Brain pericyte (primary cell): ENCODE measurements around the gene ACE2.
"Not testable (repeated sequence)": the region's sequence is repeated elsewhere in the genome, so short reads cannot be mapped to it uniquely, and the experiment has no call there.

ENCODE experiments used
- DNase-seq: peaks from one replicate; pipeline ENCODE4 v3.0.0-alpha.2; 2012; ENCODE audit warnings: low read depth, low spot score

The ACE2 gene

GRCh38 chrX:15600745-15601144, at the start of gene ACE2:
ACE2 (minus strand) TSS chrX:15600960; CDS start chrX:15600911, 49 bp downstream.
- no peak for DNase-seq

GRCh38 chrX:15647510-15647909, 46.8 kb upstream of the ACE2 start:
- not testable (repeated sequence) for DNase-seq

- DNase-seq = no peak
These were observed 45.8 kb upstream of the ACE2 start for GRCh38 chrX:15646543-15646942.

GRCh38 chrX:15646031-15646430, 45.3 kb upstream of the ACE2 start:
- DNase-seq = no peak

GRCh38 chrX:15645266-15645665, 44.5 kb upstream of the ACE2 start:
- DNase-seq = no peak

- no peak for DNase-seq
These were observed 43.8 kb upstream of the ACE2 start for GRCh38 chrX:15644560-15644872.

GRCh38 chrX:15643786-15644559, 43.2 kb upstream of the ACE2 start:
- DNase-seq = no peak

GRCh38 chrX:15631637-15632036, 30.9 kb upstream of the ACE2 start:
- no peak for DNase-seq

- no peak for DNase-seq
These were observed 22.3 kb upstream of the ACE2 start for GRCh38 chrX:15623054-15623453.

GRCh38 chrX:15619053-15619755, 18.4 kb upstream of the ACE2 start:
- DNase-seq = no peak

GRCh38 chrX:15617111-15617510, 16.4 kb upstream of the ACE2 start:
- no peak for DNase-seq

GRCh38 chrX:15616531-15616930, 15.8 kb upstream of the ACE2 start:
- no peak for DNase-seq

GRCh38 chrX:15607067-15607466, 6.3 kb upstream of the ACE2 start:
- DNase-seq = no peak

GRCh38 chrX:15606136-15606535, 5.4 kb upstream of the ACE2 start:
- no peak for DNase-seq

GRCh38 chrX:15605226-15605625, 4.5 kb upstream of the ACE2 start:
- no peak for DNase-seq

GRCh38 chrX:15602761-15603160, 2.0 kb upstream of the ACE2 start:
- DNase-seq = no peak

GRCh38 chrX:15601932-15602331, 1.2 kb upstream of the ACE2 start:
- no peak for DNase-seq

- DNase-seq = no peak
These were observed 711 bp downstream of the ACE2 start for GRCh38 chrX:15600049-15600448.

- DNase-seq = no peak
These were observed 1.3 kb downstream of the ACE2 start for GRCh38 chrX:15599461-15599860.

- no peak for DNase-seq
These were observed 2.7 kb downstream of the ACE2 start for GRCh38 chrX:15598026-15598425.

- DNase-seq = no peak
These were observed 6.4 kb downstream of the ACE2 start for GRCh38 chrX:15594371-15594770.

GRCh38 chrX:15579778-15580747, 20.7 kb downstream of the ACE2 start:
- DNase-seq = no peak
